ENCODE results near the gene PCBD2. TPM values are rescaled to one million over a fixed set of nuclear protein-coding genes. Genes with fewer than 3 reads are reported as not detected.

Gene PCBD2
- total and polyA plus RNA-seq, 2 of the 8 experiments (the other 6 are each of a cell fraction or from before 2014, with no cell fraction given) = 4.8 to 10.3 TPM

GRCh38 chr5:134944630-134945029, 39.7 kb downstream of the PCBD2 start:
- Histone ChIP-seq H2BK5ac (ENCODE audit: low read depth, low read length) (no peak overlapping the region), H3K4me1 (replicated peaks in 1 of 4; ENCODE audit: control insufficient read depth in 3 of 4, insufficient read depth in 4 of 4, low read length in 3 of 4) (no peaks in the 10 kb centered on the region), H3K36me3 (ENCODE audit: control insufficient read depth in 2 of 4, insufficient read depth in 4 of 4, low read length in 3 of 4) (peaks cover 0 to 3% (median 0%) of the 10 kb centered on the region in 4 experiments; a peak in 1 of 8 replicates), H4K20me1 (replicated peaks in 1 of 2; ENCODE audit: control insufficient read depth in 1 of 2, insufficient read depth in 2 of 2, low read length in 2 of 2) (no peaks in the 10 kb centered on the region), H2BK15ac (ENCODE audit: low read length) (no peak overlapping the region), H2AFZ (ENCODE audit: low read length) (no peak overlapping the region), H3K4me3 (ENCODE audit: extremely low read depth in 1 of 4, insufficient read depth in 2 of 4, low read depth in 3 of 4, low read length in 4 of 4) (no peak overlapping the region), H3K4ac (replicated peaks; ENCODE audit: insufficient read length, low read depth, low read length) (no peak overlapping the region), H2AK5ac (ENCODE audit: low read depth, low read length) (no peak overlapping the region), H3K56ac (replicated peaks; ENCODE audit: insufficient read length, low read depth, low read length) (no peak overlapping the region), H2BK12ac (ENCODE audit: low read depth, low read length) (no peak overlapping the region), H3K18ac (ENCODE audit: extremely low read depth, low read length) (no peak overlapping the region), H3K27ac (ENCODE audit: low read depth, low read length) (no peak overlapping the region), H2BK120ac (replicated peaks; ENCODE audit: low read depth, low read length) (no peak overlapping the region), H3K23ac (ENCODE audit: insufficient read length) (no peak overlapping the region), H4K5ac (ENCODE audit: insufficient read length, low read depth, low read length) (no peak overlapping the region), H4K8ac (ENCODE audit: extremely low read depth, insufficient read depth, low read length) (no peak overlapping the region), H3K14ac (ENCODE audit: insufficient read length) (no peak overlapping the region), H3K27me3 (replicated peaks in 1 of 4; ENCODE audit: control insufficient read depth in 3 of 4, extremely low read depth in 1 of 4, insufficient read depth in 3 of 4, low read length in 3 of 4) (no peaks in the 10 kb centered on the region), H3K23me2 (ENCODE audit: low read depth, low read length) (no peaks in the 10 kb centered on the region), H3K79me1 (ENCODE audit: low read depth, low read length) (no peaks in the 10 kb centered on the region), H3K9ac (replicated peaks in 1 of 4; ENCODE audit: extremely low read depth in 1 of 4, low read depth in 3 of 4, low read length in 3 of 4) (no peak overlapping the region), H3K79me2 (ENCODE audit: control insufficient read depth in 1 of 2, insufficient read depth in 2 of 2, low read length in 2 of 2) (no peaks in the 10 kb centered on the region), H3K9me3 (ENCODE audit: insufficient read depth in 2 of 2, low read depth in 1 of 2, low read length in 1 of 2) (no peaks in the 10 kb centered on the region), H2BK20ac (ENCODE audit: low read length) (no peak overlapping the region), H4K91ac (replicated peaks; ENCODE audit: insufficient read length, low read length) (no peak overlapping the region), H3K4me2 (ENCODE audit: insufficient read depth in 1 of 2, low read depth in 2 of 2, low read length in 2 of 2) (no peak overlapping the region)
- no peak for DNase-seq (ENCODE audit: low read depth in 1 of 2, low spot score in 2 of 2)
- no peak for FAIRE-seq
- POLR2A ChIA-PET (ENCODE audit: partially characterized antibody) = interaction anchor here (2.0 to 2.2 kb wide), 2 partner anchors 26 to 27 kb away, joined by 4 to 6 read pairs; no protein-coding TSS in a partner anchor
- CTCF ChIA-PET (ENCODE audit: partially characterized antibody) = interaction anchor here (0.9 to 1.0 kb wide), 2 partner anchors 23 to 70 kb away, joined by 3 read pairs; no protein-coding TSS in a partner anchor
- WGBS, 2 experiments (ENCODE audit: extremely low coverage in 1 of 2, insufficient coverage in 1 of 2, insufficient read length in 1 of 2, insufficient replicate concordance in 2 of 2, low coverage in 1 of 2, low lambda C conversion rate in 2 of 2, missing lambda C conversion rate in 1 of 2) = 95% methylated on average over 1 of the region's 1 CpG; no CpG with 5 or more reads in 1 of the 2 experiments
- TF ChIP-seq TEAD4 (IDR thresholded peaks at IDR 0.05; ENCODE audit: low read depth, low read length) = no peak
- no peak for TF ChIP-seq RBBP5 (IDR thresholded peaks at IDR 0.05; ENCODE audit: borderline replicate concordance, low read depth, low read length)
